CD4-positive, alpha-beta T cell treated with Interleukin-2 at 100 ng/mL for 4 hours (primary cell): ENCODE results near the gene CP.

ENCODE experiments used
- DNase-seq: peaks from one replicate; pipeline ENCODE4 v3.0.0-alpha.2; 2020; ENCODE audit warnings: low spot score

Gene CP

DNA sequence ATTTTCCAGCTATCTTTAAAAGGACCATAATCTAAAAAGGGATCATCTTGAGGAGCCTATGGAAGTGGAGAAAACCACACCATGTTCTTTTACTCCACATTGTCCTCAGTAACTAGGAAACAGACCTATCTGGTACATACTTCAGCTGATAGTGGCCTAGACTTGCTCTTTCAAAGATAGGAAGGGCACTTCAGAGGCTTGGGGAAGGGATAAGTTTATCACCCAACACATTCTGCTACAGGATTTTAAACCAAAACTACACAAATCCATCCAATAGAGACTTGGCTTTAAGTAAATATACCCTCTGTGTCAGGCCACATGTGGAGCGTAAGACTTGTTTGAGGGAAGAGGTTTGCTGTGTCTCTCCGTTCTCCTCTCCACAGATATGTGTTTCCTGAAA is 35.4 kb downstream of the CP start:
- DNase-seq: no peak

- DNase-seq: no peak
Observed at GRCh38 chr3:149181182-149181581, 40.4 kb downstream of the CP start.

DNA sequence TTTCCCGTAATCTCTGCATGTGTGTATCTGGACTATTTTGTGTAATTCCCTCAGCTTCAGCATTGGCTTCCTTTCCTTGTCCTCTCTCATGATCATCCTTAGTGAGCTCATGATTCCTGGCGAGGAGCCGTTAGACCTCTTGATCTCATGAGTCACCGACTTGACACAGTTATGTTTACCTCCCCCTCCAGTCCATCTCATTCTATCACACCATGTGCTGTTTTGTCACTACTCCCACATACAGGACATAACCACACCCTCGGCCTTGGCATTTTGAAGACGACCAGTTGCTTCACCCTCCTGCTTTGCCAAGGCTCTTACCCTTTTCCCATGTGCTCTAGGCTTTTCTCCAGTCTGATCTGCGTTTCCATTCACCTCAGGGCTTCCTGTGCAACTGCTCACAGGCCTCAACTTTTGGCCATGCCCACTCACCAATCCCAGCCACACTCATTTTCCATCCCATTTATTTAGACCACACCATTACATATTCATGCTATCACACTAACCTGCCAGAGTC is 41.5 kb downstream of the CP start:
- no peak for DNase-seq

GRCh38 chr3:149179220-149179619 is 42.4 kb downstream of the CP start:
- DNase-seq: no peak

- DNase-seq: no peak
Observed at GRCh38 chr3:149177122-149177521, 44.5 kb downstream of the CP start.

- peak; percentile 5 for DNase-seq
Observed at GRCh38 chr3:149174901-149175300, 46.7 kb downstream of the CP start.

DNA sequence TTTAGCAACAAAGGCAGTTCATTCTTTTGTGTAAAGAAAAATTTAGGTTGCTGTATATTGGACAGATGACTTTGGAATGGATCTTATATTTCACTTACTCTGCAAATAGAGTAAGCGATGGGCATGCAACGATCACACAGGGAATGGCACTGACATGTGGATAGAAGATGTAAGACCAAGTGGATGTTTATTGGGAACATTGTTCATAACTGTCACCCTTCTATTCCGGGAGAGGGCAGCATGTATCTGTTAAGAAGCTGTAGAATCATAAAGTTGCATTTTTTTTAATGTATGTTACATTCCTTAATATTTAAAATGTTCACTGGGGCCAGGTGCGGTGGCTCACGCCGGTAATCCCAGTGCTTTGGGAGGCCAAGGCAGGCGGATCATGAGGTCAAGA is 51.0 kb downstream of the CP start:
- DNase-seq: no peak

- DNase-seq: no peak
Observed at GRCh38 chr3:149167898-149168297, 53.7 kb downstream of the CP start.

DNA sequence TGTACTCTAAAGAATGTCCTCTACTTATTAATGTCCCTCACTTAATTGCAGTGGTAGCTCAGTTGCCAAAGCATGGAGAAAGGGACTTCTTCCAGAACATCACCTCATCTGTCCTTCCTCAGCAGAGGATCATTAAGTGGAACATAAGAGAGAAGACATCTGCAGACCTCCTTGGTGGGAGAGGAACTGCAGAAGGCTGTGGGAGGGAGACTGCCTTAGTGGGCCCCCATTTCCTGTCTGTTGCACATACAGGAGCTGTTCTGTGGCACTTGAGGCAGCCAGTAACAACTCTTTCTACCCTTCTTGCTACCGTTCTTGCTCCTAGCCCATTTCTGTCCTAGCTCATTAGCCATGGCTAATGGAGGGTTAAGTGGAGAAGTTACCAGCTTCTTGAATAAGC is 58.6 kb downstream of the CP start:
- DNase-seq: no peak

DNA sequence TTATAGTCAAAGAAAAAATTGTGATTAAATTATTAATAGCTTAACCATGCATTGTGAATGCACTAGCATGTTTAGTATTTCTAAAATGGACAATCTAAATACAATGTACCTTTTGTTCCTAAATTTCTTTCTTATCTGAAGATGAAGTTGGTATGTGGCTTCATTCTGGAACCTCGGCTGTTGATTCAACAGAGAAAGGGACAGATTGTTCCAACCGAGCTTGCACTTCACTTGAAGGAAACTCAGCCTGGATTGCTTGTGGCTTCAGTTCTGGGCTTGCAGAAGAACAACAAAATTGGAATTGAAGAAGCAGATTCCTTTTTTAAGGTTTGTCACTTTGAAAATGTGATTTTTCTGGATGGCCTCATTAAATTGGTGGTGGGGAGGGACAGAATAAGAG is 59.6 kb downstream of the CP start:
- DNase-seq: no peak

DNA sequence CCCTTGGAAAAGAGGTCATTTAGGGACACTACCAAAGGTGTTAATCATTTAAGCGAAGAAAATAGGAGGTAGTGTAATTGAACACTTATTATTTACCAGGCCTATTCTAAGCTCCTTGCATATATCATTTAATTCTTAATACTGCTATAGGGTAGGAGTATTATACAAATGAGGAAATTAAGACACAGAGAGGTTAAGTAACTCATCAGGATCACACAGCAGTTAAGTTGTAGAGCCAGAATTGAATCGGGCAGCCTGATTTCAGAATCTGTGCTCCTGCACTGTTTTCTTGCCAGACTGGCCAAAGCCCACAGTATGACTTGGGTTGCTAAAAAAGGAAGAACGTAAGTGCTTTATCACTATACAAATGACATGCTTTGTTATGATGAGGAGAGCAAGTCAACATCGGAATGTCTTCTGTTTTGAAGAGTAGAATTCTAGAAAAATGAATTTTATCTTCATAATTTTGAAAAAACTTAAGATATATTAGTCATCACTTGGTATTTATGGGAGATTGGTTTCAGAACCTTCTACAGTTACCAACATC is 60.8 kb downstream of the CP start:
- no peak for DNase-seq

GRCh38 chr3:149153402-149153801 is 68.2 kb downstream of the CP start:
- DNase-seq: no peak

DNA sequence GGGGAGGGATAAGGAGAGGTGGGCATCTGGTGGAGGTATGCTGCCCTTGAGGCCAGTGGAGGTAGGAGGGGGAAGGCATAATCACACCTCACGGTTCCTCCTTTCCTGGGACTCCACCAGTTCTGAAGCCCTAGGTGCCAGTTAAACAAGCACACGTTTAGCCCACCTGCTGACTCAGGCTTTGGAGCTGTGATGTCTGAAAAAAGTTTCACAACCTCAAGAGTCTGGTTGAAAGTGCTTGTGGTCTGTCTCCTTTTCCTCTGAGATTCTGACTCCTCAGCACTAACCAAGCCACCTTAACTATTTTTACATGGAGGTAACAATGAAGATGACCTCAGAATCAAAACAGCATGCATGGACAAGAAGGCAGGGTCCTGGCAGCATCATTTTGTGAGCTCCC is 69.2 kb downstream of the CP start:
- peak; percentile 7 for DNase-seq

- DNase-seq: no peak
Observed at GRCh38 chr3:149151843-149152242, 69.8 kb downstream of the CP start.

DNA sequence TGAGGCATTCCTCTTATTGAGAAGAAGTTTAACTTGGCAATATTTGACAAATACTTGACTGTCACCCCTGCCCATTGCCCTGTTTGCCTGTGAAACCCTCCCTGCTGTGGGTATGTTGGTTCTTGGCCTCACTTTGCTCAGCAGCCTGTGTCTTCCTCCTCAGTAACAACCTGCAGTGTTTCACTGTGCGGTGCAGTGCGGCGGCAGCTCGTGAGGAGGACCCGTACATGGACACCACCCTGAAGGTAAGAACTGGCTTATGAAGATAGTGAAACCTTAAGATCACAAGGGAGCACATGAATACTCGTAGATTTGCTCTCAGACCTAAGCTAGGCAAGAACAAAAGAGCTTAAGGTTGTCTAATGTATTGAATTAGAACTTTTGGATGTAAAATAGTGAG is 71.2 kb downstream of the CP start:
- no peak for DNase-seq

DNA sequence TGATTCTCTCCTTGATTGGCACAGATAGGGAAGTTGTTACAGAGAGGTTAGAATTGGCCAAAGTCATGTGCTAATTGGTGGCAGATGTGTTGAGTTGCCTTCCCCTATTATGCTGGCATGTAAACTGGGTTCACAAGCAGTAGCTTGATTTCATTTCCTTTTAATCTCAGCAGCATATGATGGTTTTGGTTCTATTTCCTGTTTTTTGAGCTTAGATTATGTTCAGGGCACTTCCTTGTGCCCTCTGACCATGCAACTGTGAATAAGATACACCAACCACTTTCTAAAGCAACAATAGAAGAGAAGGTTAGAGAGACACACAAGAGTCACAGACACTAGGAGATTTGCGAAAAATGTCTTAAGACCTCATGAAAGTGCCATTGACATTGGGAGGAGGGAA is 75.7 kb downstream of the CP start:
- DNase-seq: peak; percentile 11

GRCh38 chr3:149145356-149145755 is 76.3 kb downstream of the CP start:
- DNase-seq: no peak

DNA sequence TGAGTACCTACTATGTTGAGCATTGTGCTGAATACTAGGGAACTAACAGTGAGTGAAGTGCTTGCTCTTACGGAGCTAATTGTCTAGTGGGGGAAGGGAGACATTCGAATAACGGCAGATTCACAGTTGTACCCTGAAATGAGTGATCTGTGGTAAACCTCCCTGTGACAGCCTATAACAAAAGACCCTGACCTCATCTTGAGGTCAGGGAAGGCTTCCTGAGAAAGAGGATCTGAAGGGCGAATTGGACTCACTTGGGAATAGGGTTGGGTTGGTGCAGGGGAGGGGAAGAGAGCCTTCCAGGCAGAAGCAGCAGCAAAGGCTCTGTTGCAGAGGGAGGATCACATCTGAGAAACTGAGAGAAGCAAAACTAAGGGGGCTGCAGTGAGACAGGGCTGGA is 78.9 kb downstream of the CP start:
- no peak for DNase-seq

GRCh38 chr3:149134575-149134974 is 87.1 kb downstream of the CP start:
- no peak for DNase-seq

DNA sequence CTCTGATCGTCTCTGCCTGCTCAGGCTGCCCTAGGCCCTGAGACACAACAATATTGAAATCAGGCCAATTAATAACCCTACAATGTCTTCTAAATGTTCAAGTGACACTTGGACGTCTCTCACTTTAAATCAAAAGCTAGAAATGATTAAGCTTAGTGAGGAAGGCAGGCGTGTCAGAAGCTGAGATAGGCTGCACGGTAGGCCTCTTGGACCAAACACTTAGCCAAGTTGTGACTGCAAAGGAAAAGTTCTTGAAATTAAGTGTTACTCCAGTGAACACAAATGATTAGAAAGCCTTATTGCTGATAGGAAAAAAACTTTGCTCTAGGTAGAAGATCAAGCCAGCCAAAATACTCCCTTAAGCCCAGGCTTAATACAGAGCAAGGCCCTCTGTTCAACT is 90.0 kb downstream of the CP start:
- DNase-seq: no peak

DNA sequence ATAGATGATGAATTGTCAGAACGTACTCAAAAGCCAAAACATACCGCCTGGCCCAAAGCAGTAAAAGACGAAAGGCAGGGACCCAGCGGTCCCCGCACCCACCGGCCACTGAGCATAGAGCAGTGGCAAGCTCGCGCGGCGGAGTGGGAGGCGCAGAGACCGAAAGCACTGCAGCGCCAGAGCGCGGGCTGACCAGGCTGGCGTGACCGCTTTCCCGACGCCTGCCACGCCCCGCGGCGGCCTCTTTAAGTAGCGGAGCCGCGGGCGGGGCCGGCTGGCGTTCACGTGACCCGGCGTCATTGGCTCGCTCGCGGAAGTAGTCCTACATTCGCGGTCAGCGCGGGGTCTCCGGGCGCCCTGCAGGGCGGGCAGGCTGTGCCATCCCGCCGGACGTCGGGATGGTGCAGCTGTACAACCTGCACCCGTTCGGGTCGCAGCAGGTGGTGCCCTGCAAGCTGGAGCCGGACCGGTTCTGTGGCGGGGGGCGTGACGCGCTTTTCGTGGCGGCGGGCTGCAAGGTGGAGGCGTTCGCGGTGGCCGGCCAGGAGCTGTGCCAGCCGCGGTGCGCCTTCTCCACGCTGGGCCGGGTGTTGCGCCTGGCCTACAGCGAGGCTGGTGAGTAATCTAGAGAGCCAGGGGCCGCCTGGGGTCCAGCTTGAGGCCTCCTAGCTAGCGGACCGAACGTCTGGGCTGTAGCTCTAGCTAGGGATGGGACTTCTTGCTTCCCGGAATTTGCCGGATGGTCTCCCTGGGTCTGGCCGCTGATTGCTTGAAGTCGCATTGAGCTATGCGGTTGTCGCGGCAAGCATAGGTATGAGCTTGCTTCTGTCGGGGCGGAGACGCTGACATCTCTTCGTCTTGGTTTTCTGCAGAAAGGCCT is 92.1 kb downstream of the CP start, which contains the start of gene HPS3:
TSS of gene HPS3 (plus strand) at position 313 of the 880 bp plus-strand sequence. CDS start at position 399, 86 bp downstream.
- peak; percentile 79 for DNase-seq

DNA sequence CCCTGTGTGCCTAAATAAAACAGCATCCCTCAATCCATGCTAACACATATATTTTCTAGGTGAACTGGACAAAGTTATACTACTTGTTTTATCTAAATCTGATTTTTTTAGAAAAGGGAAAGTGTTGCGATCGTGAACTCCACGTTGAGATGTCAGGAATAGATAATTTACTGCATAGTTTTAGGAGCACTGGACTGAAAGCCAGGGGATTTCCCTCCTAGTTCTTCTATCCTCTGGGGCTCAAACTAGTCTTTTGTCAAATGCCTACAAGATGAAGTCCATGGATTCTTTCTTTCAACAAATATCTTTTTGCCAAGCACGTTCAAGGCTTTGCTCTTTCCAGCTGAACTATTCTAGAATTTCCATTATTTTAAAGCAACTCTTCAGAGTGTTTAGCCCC is 92.8 kb downstream of the CP start:
- no peak for DNase-seq

DNA sequence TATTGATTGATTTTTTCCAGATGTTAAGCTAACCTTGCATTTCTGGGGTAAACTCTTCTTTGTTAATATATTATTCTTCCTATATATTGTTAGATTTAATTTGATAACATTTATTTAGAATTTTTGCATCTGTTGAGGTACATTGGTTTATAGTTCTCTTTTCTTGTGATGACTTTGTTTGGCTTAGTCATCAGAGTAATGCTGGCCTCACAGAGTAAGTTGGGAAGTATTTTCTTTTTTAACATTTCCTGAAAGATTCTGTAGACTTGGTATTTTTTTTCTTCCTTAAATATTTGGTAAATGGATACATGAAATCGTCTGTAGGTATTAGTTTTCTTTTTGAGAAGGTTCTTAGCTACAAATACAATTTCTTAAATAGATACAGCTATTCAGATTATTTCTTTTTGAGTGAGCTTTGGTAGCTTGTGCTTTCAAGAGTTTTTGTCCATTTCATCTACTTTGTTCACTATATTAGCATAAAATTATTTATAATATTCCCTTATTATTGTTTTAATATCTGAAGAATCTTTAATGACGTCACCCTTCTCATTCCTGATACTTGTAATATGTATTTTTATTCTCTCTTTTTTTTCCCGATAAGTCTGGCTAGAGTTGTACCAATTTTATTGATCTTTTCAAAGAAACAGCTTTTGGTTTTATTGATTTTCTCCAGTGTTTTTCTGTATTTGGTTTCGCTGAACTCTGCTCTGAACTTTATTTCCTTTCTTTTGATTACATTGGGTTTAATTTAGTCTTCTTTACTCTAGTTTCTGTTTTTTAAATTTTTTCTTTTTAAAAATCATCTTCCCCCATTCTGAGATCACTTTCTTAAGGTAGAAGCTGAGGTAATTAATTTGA is 98.7 kb downstream of the CP start:
- DNase-seq: no peak
